ENCODE data around the gene VPS50.

DNA sequence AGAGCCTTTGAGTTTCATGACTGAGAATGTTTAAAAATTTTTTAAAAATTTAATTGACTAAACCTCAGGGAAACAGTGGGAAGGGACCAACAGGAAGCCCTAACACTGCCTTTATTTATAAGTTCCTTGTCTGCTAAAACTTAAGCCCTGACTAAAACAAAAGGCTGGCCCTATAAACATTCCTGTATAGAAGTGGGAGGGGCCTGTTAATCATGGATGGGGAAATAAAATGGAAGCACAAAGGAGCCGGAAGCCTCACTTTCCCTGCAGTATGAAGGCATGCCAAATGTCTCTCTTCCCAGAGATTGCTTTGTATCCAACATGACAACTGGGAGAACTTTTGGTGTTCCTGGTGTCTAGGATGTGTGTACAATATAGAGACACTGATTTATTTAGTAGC, 66.0 kb downstream of the VPS50 start:
- TF ChIP-seq, protein P1, sequence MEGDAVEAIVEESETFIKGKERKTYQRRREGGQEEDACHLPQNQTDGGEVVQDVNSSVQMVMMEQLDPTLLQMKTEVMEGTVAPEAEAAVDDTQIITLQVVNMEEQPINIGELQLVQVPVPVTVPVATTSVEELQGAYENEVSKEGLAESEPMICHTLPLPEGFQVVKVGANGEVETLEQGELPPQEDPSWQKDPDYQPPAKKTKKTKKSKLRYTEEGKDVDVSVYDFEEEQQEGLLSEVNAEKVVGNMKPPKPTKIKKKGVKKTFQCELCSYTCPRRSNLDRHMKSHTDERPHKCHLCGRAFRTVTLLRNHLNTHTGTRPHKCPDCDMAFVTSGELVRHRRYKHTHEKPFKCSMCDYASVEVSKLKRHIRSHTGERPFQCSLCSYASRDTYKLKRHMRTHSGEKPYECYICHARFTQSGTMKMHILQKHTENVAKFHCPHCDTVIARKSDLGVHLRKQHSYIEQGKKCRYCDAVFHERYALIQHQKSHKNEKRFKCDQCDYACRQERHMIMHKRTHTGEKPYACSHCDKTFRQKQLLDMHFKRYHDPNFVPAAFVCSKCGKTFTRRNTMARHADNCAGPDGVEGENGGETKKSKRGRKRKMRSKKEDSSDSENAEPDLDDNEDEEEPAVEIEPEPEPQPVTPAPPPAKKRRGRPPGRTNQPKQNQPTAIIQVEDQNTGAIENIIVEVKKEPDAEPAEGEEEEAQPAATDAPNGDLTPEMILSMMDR (conservative IDR thresholded peaks at IDR 0.05 in 1 of 2, IDR thresholded peaks at IDR 0.05 in 1 of 2; ENCODE audit: extremely low read depth in 1 of 2, insufficient read depth in 1 of 2, low read depth in 1 of 2, low read length in 2 of 2): no peak
- TF ChIP-seq EZH2 (IDR thresholded peaks at IDR 0.05; ENCODE audit: borderline replicate concordance, low read length): no peak
